Astrocyte (in vitro differentiated cells and primary cell): ENCODE results near the gene KIF21B. TPM values are rescaled to one million over a fixed set of nuclear protein-coding genes. Genes with fewer than 3 reads are reported as not detected.

ENCODE experiments used
- DNase-seq: peaks from one replicate; pipeline ENCODE4 v3.0.0-alpha.2; 2010; ENCODE audit warnings: low read depth
- FAIRE-seq: peaks from 2 replicates; lab custom pipeline; 2011; peaks lifted over from hg19 to GRCh38; lab: Jason Lieb, UNC
- H2AFZ ChIP-seq: 2 replicates; pipeline ENCODE4 v1.6.0; 2012; ENCODE audit warnings: low read depth, low read length, inconsistent platforms
- H3K27ac ChIP-seq: 2 replicates; pipeline ENCODE4 v1.5.1; 2011; ENCODE audit warnings: low read depth, low read length, inconsistent platforms
- H3K27me3 ChIP-seq: 2 replicates; pipeline ENCODE4 v1.6.0; 2011; ENCODE audit warnings: low read length, inconsistent platforms; ENCODE audit not compliant: insufficient read depth
- H3K36me3 ChIP-seq: 2 replicates; pipeline ENCODE4 v1.5.1; 2011; ENCODE audit warnings: low read length, inconsistent platforms; ENCODE audit not compliant: insufficient read depth
- H3K4me1 ChIP-seq: 2 replicates; pipeline ENCODE4 v1.5.1; 2011; ENCODE audit warnings: low read length, inconsistent platforms; ENCODE audit not compliant: insufficient read depth
- H3K4me2 ChIP-seq: 2 replicates; pipeline ENCODE4 v1.6.0; 2012; ENCODE audit warnings: low read length, inconsistent platforms
- H3K4me3 ChIP-seq: 2 replicates; pipeline ENCODE4 v1.5.1; 2011; ENCODE audit warnings: low read depth, mild to moderate bottlenecking, low read length, inconsistent platforms; ENCODE audit not compliant: insufficient read depth
- H3K79me2 ChIP-seq: 2 replicates; pipeline ENCODE4 v1.6.0; 2012; ENCODE audit warnings: mild to moderate bottlenecking, low read length, inconsistent platforms; ENCODE audit not compliant: insufficient read depth
- H3K9ac ChIP-seq: 2 replicates; pipeline ENCODE4 v1.6.0; 2012; ENCODE audit warnings: mild to moderate bottlenecking, low read length, inconsistent platforms
- H3K9me3 ChIP-seq: 2 replicates; pipeline ENCODE4 v1.5.1; 2012; ENCODE audit warnings: low read depth, mild to moderate bottlenecking, low read length, inconsistent platforms; ENCODE audit not compliant: insufficient read depth
- H4K20me1 ChIP-seq: 2 replicates; pipeline ENCODE4 v1.6.0; 2012; ENCODE audit warnings: low read length, inconsistent platforms; ENCODE audit not compliant: insufficient read depth
- H3K27ac Mint-ChIP-seq: one replicate; pipeline ENCODE4 v1.8.0; 2021; ENCODE audit warnings: mild to moderate bottlenecking, mixed read lengths; ENCODE audit not compliant: unreplicated experiment
- H3K27me3 Mint-ChIP-seq: one replicate; pipeline ENCODE4 v1.8.0; 2021; ENCODE audit warnings: low read depth, mixed read lengths; ENCODE audit not compliant: unreplicated experiment
- H3K36me3 Mint-ChIP-seq: one replicate; pipeline ENCODE4 v1.8.0; 2021; ENCODE audit warnings: low read depth, mixed read lengths; ENCODE audit not compliant: unreplicated experiment
- H3K4me1 Mint-ChIP-seq: one replicate; pipeline ENCODE4 v1.8.0; 2021; ENCODE audit warnings: low read depth, mixed read lengths; ENCODE audit not compliant: unreplicated experiment
- H3K4me3 Mint-ChIP-seq: one replicate; pipeline ENCODE4 v1.8.0; 2021; ENCODE audit warnings: mild to moderate bottlenecking, moderate library complexity, mixed read lengths; ENCODE audit not compliant: unreplicated experiment
- H3K9me3 Mint-ChIP-seq: one replicate; pipeline ENCODE4 v1.8.0; 2021; ENCODE audit warnings: mild to moderate bottlenecking, mixed read lengths; ENCODE audit not compliant: unreplicated experiment
- EZH2 ChIP-seq: IDR thresholded peaks from 2 replicates; pipeline ENCODE4 v1.6.1; 2012; ENCODE audit warnings: mild to moderate bottlenecking, low read length, inconsistent platforms; ENCODE audit not compliant: insufficient read depth
- total RNA-seq: library from RNA; stranded (reverse); gene quantifications from 2 replicates; pipeline ENCODE4 v1.2.1, GENCODE V29; 2021
- TF ChIP-seq, protein P1 (sequence below): IDR thresholded peaks from 2 replicates; pipeline ENCODE4 v1.5.1; 2011; ENCODE audit warnings: low read depth, mild to moderate bottlenecking, inconsistent platforms, low read length, moderate library complexity; ENCODE audit not compliant: insufficient read depth

The KIF21B gene
- total RNA-seq, 1 donor from 2014 or later: 4.7 TPM

DNA sequence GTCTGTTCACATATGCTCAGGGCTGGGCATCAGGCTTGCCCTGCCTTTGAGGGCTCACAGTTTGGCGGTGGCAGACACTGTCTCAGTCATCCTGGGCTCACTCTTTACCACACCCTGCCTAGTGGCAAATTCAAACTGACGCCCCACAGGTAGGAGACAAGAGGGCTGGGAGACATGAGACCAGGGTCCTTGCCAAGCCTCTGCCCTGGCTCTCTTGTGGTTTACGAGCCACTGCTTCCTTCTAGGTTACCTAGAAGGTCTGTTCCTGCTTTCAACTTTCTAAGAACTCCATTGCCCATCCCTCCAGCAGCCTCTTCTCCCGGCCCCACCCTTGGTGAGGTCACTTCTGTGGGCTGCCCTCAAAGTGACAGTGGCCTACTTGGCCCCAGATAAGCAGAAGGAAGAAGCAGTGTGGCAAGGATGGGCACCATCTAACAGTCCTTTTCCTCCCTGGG lies 10.5 kb downstream of the KIF21B start:
- no peak overlapping the region for H3K27ac ChIP-seq
- H3K79me2 ChIP-seq: no peaks in the 10 kb centered on the region
- H3K9ac ChIP-seq: no peak overlapping the region
- no peaks in the 10 kb centered on the region for H3K9me3 ChIP-seq
- no peaks in the 10 kb centered on the region for H3K36me3 ChIP-seq
- H3K4me1 ChIP-seq: peaks cover 25% of the 10 kb centered on the region
- H3K27ac Mint-ChIP-seq: no peak overlapping the region
- peaks cover 26% of the 10 kb centered on the region for H3K4me1 Mint-ChIP-seq
- no peak overlapping the region for H3K4me3 Mint-ChIP-seq
- H4K20me1 ChIP-seq: peaks cover 21% of the 10 kb centered on the region
- H3K4me3 ChIP-seq: no peak overlapping the region
- H3K4me2 ChIP-seq: no peak overlapping the region
- H3K27me3 ChIP-seq: no peaks in the 10 kb centered on the region
- H2AFZ ChIP-seq: no peak overlapping the region
- H3K27me3 Mint-ChIP-seq: peaks cover 14% of the 10 kb centered on the region
- H3K9me3 Mint-ChIP-seq: no peaks in the 10 kb centered on the region
- TF ChIP-seq, protein P1, sequence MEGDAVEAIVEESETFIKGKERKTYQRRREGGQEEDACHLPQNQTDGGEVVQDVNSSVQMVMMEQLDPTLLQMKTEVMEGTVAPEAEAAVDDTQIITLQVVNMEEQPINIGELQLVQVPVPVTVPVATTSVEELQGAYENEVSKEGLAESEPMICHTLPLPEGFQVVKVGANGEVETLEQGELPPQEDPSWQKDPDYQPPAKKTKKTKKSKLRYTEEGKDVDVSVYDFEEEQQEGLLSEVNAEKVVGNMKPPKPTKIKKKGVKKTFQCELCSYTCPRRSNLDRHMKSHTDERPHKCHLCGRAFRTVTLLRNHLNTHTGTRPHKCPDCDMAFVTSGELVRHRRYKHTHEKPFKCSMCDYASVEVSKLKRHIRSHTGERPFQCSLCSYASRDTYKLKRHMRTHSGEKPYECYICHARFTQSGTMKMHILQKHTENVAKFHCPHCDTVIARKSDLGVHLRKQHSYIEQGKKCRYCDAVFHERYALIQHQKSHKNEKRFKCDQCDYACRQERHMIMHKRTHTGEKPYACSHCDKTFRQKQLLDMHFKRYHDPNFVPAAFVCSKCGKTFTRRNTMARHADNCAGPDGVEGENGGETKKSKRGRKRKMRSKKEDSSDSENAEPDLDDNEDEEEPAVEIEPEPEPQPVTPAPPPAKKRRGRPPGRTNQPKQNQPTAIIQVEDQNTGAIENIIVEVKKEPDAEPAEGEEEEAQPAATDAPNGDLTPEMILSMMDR: no peak
- TF ChIP-seq EZH2: no peak
- no peak for DNase-seq
- no peak for FAIRE-seq
- H3K36me3 Mint-ChIP-seq: no peaks in the 10 kb centered on the region

DNA sequence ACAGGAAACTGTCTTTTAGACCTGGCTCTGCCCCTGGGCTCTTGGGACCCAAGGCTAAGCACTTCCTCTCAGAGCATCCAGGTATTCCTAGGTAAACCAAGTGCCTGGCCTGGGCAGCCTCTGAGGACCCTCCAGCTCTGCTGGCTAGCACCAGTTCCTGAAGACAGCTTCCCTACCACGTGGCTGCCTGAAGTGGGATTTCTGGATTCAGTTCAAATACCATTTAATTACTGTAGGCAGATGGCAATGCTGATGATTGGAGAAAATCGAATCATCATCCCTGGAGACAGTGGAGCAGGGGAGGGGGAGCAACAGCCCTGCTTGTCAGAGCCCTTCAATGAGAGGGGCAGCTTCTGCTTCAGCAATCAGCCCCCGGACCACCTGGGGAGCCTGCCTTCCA lies 11.9 kb downstream of the KIF21B start:
- Mint-ChIP-seq H3K4me1 (peaks cover 19% of the 10 kb centered on the region), H3K27ac (no peak overlapping the region), H3K36me3 (no peaks in the 10 kb centered on the region), H3K27me3 (peaks cover 14% of the 10 kb centered on the region), H3K9me3 (no peaks in the 10 kb centered on the region), H3K4me3 (no peak overlapping the region)
- Histone ChIP-seq H3K4me1 (peaks cover 23% of the 10 kb centered on the region), H3K9me3 (no peaks in the 10 kb centered on the region), H3K27ac (no peak overlapping the region), H3K27me3 (no peaks in the 10 kb centered on the region), H3K4me2 (no peak overlapping the region), H3K79me2 (no peaks in the 10 kb centered on the region), H3K36me3 (no peaks in the 10 kb centered on the region), H3K9ac (no peak overlapping the region), H3K4me3 (no peak overlapping the region), H2AFZ (no peak overlapping the region), H4K20me1 (peaks cover 23% of the 10 kb centered on the region)
- DNase-seq (no peak), FAIRE-seq (no peak)
- TF ChIP-seq EZH2: no peak
- TF ChIP-seq, protein P1: no peak

DNA sequence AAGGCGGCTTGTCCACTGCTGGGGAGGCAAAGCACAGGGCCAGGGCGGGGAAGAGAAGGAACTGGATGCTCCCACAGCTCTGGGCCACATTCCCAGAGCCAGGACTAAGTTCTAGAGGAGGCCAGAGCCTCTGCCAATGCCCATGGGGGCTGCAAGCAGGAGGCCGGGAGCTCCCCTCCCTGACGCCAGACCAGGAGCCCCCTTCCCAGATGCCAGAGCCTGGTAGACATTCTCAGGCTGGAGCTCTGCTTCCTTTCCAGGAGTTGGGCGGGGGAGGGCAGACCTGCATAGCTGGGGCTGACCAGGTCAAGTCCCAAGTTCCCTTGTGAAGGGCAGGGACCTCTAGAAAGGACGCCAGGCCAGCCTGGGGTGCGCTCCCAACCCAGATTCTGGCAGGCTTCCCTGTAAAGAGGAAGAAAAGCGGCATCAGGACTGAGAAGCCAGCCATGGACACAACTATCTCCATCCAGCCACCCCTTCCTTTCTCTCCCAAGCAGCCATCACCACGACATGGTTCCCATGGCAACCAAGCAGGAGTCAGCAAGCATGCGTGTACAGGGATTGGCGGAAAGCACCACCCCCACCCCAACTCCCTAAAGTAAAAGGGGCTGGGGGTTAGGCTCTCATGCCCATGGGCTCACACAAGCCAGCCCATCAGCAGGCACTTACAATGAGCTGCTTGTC lies 13.4 kb downstream of the KIF21B start:
- H3K4me3 Mint-ChIP-seq: no peak overlapping the region
- H3K27me3 Mint-ChIP-seq: peaks cover 14% of the 10 kb centered on the region
- TF ChIP-seq EZH2: no peak
- TF ChIP-seq, protein P1: no peak
- Histone ChIP-seq H4K20me1 (peaks cover 12% of the 10 kb centered on the region), H3K4me3 (no peak overlapping the region), H2AFZ (no peak overlapping the region), H3K79me2 (no peaks in the 10 kb centered on the region), H3K4me2 (no peak overlapping the region), H3K4me1 (peaks cover 8% of the 10 kb centered on the region), H3K36me3 (no peaks in the 10 kb centered on the region), H3K9me3 (no peaks in the 10 kb centered on the region), H3K9ac (no peak overlapping the region), H3K27ac (no peak overlapping the region), H3K27me3 (no peaks in the 10 kb centered on the region)
- no peaks in the 10 kb centered on the region for H3K9me3 Mint-ChIP-seq
- H3K36me3 Mint-ChIP-seq: no peaks in the 10 kb centered on the region
- no peak overlapping the region for H3K27ac Mint-ChIP-seq
- H3K4me1 Mint-ChIP-seq: peaks cover 8% of the 10 kb centered on the region
- no peak for DNase-seq
- no peak for FAIRE-seq
